AG04450 (cell line): ENCODE measurements around the gene DMXL1. TPM values are rescaled to one million over a fixed set of nuclear protein-coding genes. Genes with fewer than 3 reads are reported as not detected.

ENCODE experiments used
- CTCF ChIA-PET: fragments of 300-600, 350-600 bp; formaldehyde crosslinking; extraction: SDS; loops from one replicate; lab custom pipeline; 2022; ENCODE audit warnings: antibody characterized with exemption, inconsistent platforms; lab: Charles Lee
- POLR2A ChIA-PET: fragments of 350-600 bp; formaldehyde crosslinking; extraction: SDS; loops from one replicate; lab custom pipeline; 2021; ENCODE audit warnings: antibody characterized with exemption, inconsistent platforms; lab: Yijun Ruan, JAX
- DNase-seq: peaks from one replicate; pipeline ENCODE4 v3.0.0-alpha.2; 2011; ENCODE audit warnings: low read depth, low spot score
- H3K27ac ChIP-seq: one replicate; pipeline ENCODE4 v1.5.1; 2012; ENCODE audit warnings: low read depth, low read length, control low read depth
- H3K27me3 ChIP-seq: one replicate; pipeline ENCODE4 v1.6.0; 2012; ENCODE audit warnings: low read length; ENCODE audit not compliant: control insufficient read depth, insufficient read depth
- H3K4me3 ChIP-seq: 2 replicates; pipeline ENCODE4 v1.5.1; 2011; ENCODE audit warnings: mild to moderate bottlenecking, low read depth, low read length, control low read depth
- H3K9me3 ChIP-seq: 2 replicates; pipeline ENCODE4 v1.5.1; 2012; ENCODE audit warnings: low read length; ENCODE audit not compliant: control insufficient read depth, insufficient read depth
- CTCF ChIP-seq: IDR thresholded peaks from 2 replicates; pipeline ENCODE4 v1.5.1; 2011; ENCODE audit warnings: low read depth, low read length, control low read depth, inconsistent platforms
- polyA plus RNA-seq: library from polyadenylated mRNA; depleted of rRNA; stranded (reverse); fragments of >200 nt; gene quantifications from 2 replicates; pipeline ENCODE4 v1.2.3, GENCODE V29; 2011

The DMXL1 gene
- polyA plus RNA-seq, 1 experiment = 22.2 TPM

DNA sequence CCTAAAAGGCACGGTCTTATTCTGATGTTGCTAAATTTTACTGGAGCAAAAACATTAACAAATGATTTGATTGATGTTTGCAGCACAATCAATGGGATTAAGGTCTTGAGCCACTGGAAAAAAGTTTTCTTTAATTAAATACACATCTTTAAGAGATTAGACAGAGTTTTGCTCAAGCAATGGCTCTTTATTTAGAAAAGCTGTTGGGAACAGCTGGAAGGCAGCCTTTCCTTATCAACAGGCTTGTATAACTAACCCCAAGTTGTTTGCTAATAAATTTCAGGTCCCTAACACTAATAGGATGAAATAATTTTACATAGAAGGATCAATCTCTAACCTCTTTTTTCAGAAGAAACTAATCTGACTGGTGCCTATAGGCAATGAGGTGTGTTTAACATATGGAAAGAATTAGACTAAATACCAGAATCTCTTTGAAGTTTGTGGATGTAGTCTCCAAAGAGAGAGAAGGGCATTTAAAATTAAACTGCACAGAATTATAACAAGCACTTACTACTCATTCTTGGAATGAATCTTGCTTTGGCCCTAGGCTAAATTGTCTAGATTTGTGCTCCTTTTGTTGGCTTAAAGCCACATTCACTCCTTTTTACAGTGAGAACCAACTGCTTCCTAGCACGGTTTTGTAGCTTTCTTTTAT lies 217.6 kb downstream of the DMXL1 start:
- Histone ChIP-seq H3K27ac (no peak overlapping the region), H3K9me3 (no peaks in the 10 kb centered on the region), H3K4me3 (no peak overlapping the region), H3K27me3 (no peaks in the 10 kb centered on the region)
- ChIA-PET CTCF (interaction anchor here (4.2 kb wide), 1 partner anchor 123 kb away, joined by 17 read pairs; no protein-coding TSS in a partner anchor), POLR2A (interaction anchor here (1.0 to 1.1 kb wide), 2 partner anchors 14 to 20 kb away, joined by 3 to 4 read pairs; no protein-coding TSS in a partner anchor)
- no peak for TF ChIP-seq CTCF
- DNase-seq = no peak

- POLR2A ChIA-PET = interaction anchor here (0.6 to 1.8 kb wide), 3 partner anchors 13 to 89 kb away, joined by 3 to 8 read pairs (median 4); no protein-coding TSS in a partner anchor
- no peak overlapping the region for H3K27ac ChIP-seq
- DNase-seq = no peak
- H3K4me3 ChIP-seq = no peak overlapping the region
- CTCF ChIA-PET = interaction anchor here (1.2 to 4.2 kb wide), 2 partner anchors 12 to 122 kb away, joined by 3 to 17 read pairs; no protein-coding TSS in a partner anchor
- no peaks in the 10 kb centered on the region for H3K9me3 ChIP-seq
- no peaks in the 10 kb centered on the region for H3K27me3 ChIP-seq
- no peak for TF ChIP-seq CTCF
Observed at GRCh38 chr5:119289438-119290044, 218.7 kb downstream of the DMXL1 start.

DNA sequence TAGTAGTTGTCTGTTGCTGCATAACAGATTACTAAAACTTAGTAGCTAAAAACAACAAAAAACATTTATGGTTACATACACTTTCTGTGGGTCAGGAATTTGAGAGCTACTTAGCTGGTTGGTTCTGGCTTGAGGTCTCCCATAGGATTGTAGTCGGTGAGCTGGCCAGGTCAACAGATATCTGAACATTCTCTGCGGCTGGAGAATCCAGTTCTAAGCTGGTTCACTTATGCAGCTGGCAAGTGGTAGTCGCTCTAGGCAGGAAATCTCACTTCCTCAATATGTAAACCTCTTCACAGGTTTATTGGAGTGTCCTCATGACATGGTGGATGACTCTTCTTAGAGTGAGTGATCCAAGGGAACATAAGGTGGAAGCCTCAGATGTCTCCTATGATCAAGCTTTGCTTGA lies 219.3 kb downstream of the DMXL1 start:
- POLR2A ChIA-PET = interaction anchor here (0.6 to 1.8 kb wide), 3 partner anchors 13 to 88 kb away, joined by 3 to 8 read pairs (median 4); no protein-coding TSS in a partner anchor
- H3K9me3 ChIP-seq = no peaks in the 10 kb centered on the region
- DNase-seq = no peak
- H3K27ac ChIP-seq = no peak overlapping the region
- CTCF ChIA-PET = interaction anchor here (1.2 to 4.2 kb wide), 3 partner anchors 11 to 302 kb away, joined by 3 to 17 read pairs (median 7); partner anchors contain the start of gene DTWD2
- H3K27me3 ChIP-seq = no peaks in the 10 kb centered on the region
- TF ChIP-seq CTCF = no peak
- no peak overlapping the region for H3K4me3 ChIP-seq

DNA sequence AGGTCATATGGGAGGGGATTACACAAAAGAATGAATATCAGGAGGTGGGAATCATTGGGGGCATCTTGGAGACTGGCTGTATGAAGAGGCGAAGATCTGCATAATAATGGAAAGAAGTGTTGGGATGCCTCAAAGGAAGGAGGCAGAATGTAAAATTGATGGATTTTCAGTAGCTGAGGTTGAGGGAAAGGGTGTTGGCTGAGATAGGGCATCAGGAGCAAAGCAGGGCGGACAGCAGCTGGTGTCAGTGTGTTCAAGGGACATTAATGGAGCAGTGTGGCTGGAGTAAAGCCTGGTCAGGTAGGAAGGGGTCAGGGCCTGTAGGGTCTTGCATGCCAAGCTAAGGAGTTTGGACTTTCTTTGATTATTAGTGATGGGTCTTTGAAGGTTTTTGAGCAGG lies 219.7 kb downstream of the DMXL1 start:
- Histone ChIP-seq H3K9me3 (no peaks in the 10 kb centered on the region), H3K27ac (no peak overlapping the region), H3K27me3 (no peaks in the 10 kb centered on the region), H3K4me3 (no peak overlapping the region)
- POLR2A ChIA-PET = interaction anchor here (1.3 to 1.8 kb wide), 2 partner anchors 12 to 88 kb away, joined by 3 to 8 read pairs; no protein-coding TSS in a partner anchor
- no peak for DNase-seq
- TF ChIP-seq CTCF = no peak
- CTCF ChIA-PET = interaction anchor here (1.2 to 4.2 kb wide), 3 partner anchors 11 to 303 kb away, joined by 3 to 17 read pairs (median 7); partner anchors contain the start of gene DTWD2
